ENCODE data around the gene DHRS2.

GRCh38 chr14:23648764-23649460 is 12.7 kb downstream of the DHRS2 start:
- no peak for TF ChIP-seq CTCF (IDR thresholded peaks at IDR 0.05; ENCODE audit: borderline replicate concordance, extremely low read depth, low read length, poor library complexity, severe bottlenecking)
- TF ChIP-seq EZH2 (IDR thresholded peaks at IDR 0.05; ENCODE audit: borderline replicate concordance, low read depth, low read length, severe bottlenecking), result no peak

Measured in DND-41 (cell line).